Measurements from ENCODE around the gene OPA1.

Gene OPA1

GRCh38 chr3:193710286-193711165 lies 117.5 kb downstream of the OPA1 start:
- no peak for FAIRE-seq

DNA sequence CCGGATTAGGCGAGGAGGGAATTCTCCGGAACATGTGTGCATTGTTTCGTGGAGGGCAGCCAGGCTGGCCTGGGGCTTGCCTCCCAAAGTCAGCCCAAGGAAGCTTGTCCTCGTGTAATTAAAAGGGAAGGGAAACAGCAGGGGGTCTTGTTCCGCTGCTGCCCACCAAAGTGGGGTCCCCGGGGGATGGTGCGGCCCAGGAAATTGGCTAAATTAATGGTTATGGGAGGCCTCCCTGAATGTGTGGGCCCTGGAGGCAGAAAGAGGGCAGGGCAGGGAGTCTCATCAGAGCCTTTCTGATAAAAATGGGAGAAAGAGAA lies 118.1 kb downstream of the OPA1 start:
- FAIRE-seq = no peak

DNA sequence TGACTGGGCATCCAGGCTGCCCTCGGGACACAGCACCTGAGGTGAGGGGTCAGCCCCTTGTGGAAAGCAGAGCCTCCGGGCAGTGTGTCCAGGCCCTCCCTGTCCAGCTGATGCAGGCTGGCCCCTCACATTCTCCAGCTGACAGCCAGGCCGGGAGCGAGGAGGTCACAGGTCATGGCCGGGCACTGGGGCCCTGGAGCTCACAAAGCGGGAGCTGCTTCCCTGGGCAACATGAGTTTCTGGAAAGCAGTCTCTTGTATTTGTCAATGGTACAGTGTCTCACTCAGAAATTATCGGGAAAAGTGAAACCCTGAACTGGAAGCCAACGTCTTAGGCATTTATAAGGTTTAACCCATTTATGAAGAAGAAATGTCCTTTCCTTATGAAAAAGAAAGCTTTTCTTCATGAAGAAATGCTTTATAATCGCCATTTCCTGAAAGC lies 118.5 kb downstream of the OPA1 start:
- FAIRE-seq = no peak

GRCh38 chr3:193711964-193712598 lies 119.1 kb downstream of the OPA1 start:
- FAIRE-seq = no peak

DNA sequence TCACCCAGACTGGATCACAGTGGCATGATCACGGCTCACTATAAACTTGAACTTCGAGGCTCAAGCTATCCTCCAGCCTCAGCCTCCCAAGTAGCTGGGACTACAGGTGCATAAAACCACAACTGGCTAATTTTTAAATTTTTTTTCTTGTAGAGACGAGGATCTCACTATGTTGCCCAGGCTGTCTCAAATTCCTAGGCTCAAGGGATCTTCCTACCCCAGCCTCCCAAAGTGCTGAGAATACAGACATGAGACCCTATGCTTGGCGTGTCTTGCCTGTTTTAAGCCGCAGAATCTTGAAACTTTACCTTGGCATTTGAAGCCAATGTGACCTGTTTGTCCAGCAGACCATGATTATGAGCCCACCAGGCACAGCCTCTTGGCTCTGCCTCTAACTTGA lies 119.9 kb downstream of the OPA1 start:
- FAIRE-seq = no peak

DNA sequence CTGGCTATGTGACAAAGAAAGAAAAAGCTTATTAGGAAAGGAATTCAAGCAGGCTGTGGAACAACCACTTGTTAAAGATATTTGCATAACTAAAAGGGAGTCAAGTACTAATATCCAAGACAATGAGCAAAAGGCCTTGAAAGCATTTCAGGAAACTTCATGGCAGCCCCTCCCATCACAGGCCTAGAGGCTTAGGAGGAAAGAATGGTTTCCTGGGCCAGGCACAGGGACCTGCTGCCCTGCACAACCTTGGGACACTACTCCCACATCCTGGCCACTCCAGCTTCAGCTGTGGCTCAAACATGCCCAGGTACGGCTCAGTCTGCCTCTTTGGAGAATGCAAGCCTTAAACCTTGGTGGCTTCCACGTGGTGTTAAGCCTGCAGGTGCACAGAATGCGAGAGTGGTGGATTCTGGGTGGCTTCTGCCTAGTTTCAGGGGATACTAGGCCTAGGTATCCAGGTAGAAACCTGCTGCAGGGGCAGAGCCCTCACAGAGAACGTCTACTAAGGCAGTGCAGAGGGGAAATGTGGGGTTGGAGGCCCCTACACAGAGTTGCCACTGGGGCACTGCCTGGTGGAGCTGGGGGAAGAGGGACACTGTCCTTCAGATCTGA lies 121.6 kb downstream of the OPA1 start:
- no peak for FAIRE-seq

GRCh38 chr3:193716150-193716549 lies 123.1 kb downstream of the OPA1 start:
- FAIRE-seq = no peak

DNA sequence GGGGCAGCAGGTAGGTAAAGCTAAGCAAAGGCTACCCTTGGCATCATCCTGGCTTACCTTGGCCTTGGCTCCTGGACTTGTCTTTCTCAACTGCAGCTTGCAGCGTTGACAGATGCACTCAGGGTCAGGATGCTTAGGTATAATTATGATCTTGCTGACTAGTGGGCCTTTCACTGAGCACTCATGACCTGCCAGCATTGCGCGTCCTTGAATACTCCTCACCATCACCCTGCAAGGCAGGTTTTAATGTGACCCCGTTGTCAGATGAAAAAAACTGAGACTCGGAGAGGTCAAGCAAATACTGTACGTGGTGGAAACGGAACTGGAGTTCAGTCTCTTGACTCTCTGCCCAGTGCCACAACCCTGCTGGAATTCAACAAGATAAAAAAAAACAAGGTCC lies 126.7 kb downstream of the OPA1 start:
- no peak for FAIRE-seq

DNA sequence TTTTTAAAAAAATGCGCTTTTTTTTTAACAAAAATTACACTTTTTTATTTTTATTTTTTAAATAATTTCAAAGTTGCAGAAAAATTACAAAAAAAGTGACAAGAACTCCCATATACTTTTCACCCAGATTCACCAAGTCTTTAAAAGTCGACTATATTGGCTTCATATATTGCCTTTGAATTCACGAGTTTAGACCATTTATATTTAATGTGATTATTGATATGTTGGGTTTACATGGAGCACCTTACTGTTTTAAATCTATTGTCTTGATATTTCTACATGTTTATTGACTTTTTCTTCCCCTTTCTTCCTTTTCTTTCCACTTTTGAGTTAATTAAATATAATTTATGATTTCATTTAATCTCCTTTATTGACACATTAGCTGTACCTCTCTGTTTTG lies 127.2 kb downstream of the OPA1 start:
- no peak for FAIRE-seq

DNA sequence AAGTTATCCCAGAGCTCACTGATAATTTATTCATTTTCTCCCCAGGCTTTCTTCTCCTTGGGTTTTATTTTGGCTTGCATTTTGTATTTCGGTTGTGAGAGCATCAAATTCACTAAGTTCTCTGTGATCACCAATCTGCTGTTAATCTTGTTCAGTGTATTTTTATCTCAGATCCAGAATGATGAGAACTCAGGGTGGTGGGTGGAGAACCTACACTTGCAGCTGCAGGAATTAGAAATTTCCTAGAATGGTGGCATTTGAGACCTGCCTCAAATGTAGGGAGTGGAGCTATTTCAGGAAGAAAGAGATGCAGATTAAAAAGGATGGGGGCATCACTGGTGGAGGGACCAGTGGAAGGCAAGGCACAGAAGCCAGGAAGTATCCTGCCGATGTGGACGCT lies 129.6 kb downstream of the OPA1 start:
- no peak for FAIRE-seq

- no peak for FAIRE-seq
Measured at GRCh38 chr3:193727089-193727488, 134.1 kb downstream of the OPA1 start.

DNA sequence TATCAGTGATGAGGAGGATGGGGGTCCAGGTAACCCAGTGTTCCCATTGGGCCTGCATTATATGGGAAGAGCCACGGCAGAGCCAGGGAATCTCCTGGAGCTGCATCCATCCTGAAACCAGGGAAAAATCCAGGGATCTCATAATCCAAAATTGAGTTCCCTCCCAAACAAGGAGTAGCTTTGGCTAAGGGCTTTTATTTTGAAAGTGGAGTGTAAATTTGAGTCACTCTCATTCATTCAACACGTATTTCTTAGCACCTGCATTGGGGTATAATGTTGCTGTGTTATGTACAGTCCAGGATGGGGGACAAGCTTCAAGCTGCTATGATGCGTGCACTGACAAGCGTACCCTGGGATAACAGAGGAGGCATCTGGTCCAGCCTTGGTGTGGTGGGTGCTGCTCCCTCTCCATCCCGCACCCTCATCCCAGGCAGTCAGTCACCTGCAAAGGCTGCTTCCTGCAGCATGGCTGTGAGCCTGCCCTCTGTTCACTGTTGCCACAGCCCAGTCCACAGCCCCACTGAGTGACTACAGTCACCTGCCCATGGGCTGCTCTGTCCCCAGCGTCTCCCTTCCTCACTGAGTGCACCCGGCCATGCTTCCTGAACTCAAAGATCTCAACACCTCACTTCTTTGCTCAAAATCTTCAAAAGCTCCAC lies 135.6 kb downstream of the OPA1 start:
- FAIRE-seq = no peak

- no peak for FAIRE-seq
Measured at GRCh38 chr3:193729088-193729465, 136.1 kb downstream of the OPA1 start.

- no peak for FAIRE-seq
Measured at GRCh38 chr3:193729601-193730000, 136.6 kb downstream of the OPA1 start.

DNA sequence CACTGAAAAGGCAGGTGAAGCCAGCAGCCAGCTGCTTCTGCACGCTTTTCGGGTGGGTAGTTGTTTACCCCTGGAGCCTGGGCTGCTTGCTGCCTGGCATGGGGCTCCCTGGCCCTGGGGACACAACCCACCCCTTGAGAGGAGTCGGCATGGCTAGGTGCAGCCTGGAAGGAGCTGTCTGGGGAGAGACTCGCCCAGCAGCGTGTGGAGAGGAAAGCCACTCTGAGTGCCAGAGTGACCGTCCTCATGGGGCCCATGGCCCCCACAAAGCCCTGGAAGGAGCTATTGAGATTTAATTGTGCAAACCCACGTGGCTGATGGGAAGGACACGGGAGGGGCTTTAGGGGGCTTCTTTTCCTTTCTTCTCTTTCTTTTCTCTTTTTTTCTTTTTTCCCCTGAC lies 137.5 kb downstream of the OPA1 start:
- FAIRE-seq = no peak

GRCh38 chr3:193730976-193731375 lies 138.0 kb downstream of the OPA1 start:
- FAIRE-seq = no peak

DNA sequence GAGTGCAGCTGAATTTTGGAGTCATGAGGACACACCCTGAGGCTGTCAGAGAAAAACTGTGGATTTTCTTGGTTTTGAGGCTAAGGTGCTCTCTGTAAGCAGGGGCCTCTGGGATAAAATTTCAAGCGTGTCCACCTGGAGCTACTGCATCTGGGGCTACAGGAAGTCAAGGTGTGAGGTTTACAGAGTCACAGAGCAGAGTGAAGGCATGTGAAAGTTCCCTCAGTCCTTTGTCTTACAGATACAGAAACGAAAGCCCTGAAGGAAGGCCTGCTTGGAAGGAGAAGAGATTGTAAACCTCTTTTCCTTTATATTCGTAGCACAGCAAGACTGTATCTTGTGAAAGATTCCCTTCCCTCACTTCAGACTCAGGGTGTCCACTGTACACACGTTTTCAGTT lies 138.6 kb downstream of the OPA1 start:
- FAIRE-seq = no peak

- no peak for FAIRE-seq
Measured at GRCh38 chr3:193732391-193732790, 139.4 kb downstream of the OPA1 start.

- no peak for FAIRE-seq
Measured at GRCh38 chr3:193732827-193733226, 139.8 kb downstream of the OPA1 start.

GRCh38 chr3:193734737-193735366 lies 141.8 kb downstream of the OPA1 start:
- no peak for FAIRE-seq

GRCh38 chr3:193735850-193736249 lies 142.8 kb downstream of the OPA1 start:
- FAIRE-seq = no peak

GRCh38 chr3:193736616-193737015 lies 143.6 kb downstream of the OPA1 start:
- FAIRE-seq = no peak

DNA sequence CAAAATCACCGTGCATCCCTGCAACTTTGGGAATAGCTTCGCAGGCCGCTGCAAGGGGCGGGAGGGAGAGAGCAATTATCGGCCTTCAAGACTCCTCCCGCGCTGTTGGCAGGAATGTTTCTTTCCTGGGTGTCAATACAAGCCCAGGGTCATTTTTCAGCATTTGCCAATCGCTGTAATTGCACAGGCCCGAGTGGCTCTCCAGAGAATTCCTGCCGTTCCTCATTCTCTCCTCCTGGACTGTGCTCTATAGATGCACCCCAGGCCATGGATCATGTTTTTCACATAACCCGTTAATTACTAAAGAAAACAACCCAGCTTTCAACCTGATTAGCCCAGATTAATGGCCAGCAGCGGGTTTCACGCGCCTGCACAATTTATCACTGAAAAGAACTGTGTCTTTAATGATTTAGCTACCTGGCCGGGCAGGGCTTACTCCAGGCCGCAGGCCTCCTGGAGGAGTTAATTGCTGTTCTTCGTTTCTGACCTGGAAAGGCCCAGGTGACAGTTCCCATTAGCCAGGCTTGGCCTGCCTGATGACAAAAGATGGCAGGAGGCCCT lies 144.3 kb downstream of the OPA1 start:
- no peak for FAIRE-seq

All from colon (tissue), 2 donors.